HG03045 (cell line): ENCODE measurements around the gene CDK9.
A peak's percentile ranks its signal among the peaks of the same experiment; 100 is the strongest.

Source experiments
- ATAC-seq: cut with Tn5 transposase; IDR thresholded peaks from one replicate; pipeline ENCODE4 v1.9.1; 2021; ENCODE audit warnings: mild to moderate bottlenecking, moderate library complexity; ENCODE audit not compliant: unreplicated experiment

CDK9 gene

DNA sequence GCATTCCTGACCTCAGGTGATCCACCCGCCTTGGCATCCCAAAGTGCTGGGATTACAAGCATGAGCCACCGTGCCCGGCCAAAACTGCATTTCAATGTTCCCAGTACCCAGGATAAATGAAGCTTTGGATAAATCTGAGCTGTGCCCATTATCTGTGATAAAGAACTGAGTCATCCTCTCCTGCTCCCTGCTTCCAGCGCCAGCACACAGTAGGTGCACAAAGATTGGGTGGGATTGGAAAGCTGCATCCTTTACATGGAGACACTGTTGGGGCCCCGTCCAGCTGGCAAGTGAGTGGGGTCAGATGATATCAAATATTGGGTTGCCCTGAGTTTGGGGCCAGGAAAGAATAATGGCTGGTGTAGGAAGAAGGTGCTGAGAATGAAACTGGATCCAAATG, 24.8 kb upstream of the CDK9 start:
- no peak for ATAC-seq

DNA sequence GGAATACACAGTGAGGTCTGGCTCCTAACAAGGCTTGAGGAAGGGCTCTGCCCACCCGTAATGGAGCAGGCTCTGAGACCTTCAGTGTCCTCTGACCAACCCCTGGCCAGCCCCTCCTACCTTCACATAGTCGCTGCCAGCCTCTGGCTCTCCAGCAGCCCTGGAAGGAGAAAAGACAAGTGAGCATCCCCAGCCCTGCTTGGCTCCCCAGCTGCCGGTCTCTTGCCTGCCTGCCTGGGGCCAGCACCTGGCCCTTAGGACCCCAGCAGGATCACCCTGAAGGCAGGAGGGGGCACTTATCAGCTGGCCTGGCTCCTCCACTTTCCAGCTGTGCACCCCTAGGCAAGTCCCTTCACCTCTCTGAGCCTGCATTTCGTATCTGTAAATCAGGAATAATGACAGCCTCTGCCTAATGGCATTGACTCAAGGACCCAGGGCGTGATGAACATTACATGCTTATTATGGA, 24.3 kb upstream of the CDK9 start:
- no peak for ATAC-seq

DNA sequence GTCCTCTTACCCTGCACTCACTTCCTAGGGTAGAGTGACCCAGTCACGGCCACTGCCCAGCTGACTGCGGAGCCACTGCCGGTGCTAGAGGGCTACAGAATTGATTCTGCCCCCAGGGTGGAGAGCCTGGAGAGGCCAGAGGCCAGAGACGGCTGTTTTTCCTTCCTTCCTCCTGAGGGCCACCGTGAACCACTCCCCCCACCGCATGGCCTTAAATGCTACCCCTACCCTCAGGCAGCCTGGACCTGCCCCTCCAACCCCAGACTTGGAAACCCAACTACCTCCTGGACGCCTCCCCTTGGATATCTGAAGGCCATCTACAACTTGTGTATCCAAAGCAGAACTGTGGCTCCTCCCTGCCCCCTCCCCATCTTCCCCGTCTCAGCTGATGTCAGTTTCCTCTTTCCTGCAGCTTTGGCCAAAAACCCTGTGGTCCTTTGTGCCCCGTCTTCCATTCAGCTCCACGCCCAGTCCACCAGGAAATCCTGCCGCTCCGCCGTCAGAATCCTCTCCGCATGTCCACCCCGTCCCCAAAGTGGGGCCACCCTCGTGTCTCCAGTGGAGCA, 23.6 kb upstream of the CDK9 start:
- ATAC-seq: no peak

DNA sequence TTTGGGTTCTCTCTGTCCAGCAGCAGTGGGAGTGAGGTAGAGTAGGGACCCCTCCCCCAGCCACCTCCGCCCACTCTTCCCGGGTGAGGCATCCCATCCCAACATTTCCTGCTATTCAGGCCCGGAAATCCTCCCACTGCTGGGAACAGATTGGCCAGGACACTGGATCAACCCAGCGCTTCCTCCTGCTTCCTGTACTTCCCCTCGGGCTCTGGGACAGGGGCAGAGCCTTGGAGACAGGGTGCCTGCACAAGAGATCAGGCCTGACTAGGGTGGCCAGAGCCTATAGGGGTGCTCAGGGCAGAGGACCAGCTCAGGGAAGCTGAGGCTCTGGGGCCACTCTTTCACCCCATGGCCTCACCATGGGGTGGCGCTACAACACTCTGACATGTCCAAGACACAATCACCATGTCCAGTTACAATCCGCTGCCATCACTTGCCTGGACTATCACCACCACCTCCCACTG, 21.9 kb upstream of the CDK9 start:
- no peak for ATAC-seq

DNA sequence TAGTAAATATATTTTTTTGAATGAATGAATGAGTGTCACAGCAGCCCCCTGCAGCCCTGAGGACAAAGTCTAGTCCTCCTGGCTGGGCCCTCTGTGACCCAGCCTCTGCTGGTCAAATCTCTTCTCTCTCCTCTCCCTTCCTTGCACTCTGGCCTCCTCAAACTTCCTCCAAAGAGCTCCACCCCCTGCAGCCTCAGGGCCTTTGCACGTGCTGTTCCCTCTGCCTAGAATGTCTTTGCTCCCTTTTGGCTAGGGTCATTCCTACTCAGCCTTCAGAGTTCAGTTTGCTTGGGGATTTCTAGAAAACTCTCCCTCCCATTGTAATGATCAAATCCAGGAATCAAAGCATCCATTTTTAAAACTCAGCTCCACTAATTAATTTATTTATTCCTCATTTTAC, 20.4 kb upstream of the CDK9 start:
- no peak for ATAC-seq

DNA sequence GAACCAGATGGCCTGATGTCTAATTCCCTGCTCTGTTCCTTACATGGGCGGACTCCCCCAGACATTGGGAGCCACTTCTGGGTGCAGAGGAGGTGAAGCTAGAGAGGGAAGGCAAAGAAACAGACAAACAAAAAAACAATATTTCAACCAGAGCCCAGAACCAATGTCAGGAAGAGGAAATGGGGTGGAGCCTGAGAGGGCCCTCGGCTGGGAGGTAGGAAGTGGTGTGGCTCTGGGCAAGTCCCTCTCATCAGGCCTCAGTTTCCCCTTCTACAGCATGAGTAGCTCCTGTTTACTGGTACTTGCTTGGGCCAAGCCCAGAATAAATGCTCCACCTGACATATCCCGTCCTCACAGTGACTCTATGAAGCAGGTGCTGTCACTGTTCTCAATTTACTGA, 18.4 kb upstream of the CDK9 start:
- ATAC-seq: no peak

DNA sequence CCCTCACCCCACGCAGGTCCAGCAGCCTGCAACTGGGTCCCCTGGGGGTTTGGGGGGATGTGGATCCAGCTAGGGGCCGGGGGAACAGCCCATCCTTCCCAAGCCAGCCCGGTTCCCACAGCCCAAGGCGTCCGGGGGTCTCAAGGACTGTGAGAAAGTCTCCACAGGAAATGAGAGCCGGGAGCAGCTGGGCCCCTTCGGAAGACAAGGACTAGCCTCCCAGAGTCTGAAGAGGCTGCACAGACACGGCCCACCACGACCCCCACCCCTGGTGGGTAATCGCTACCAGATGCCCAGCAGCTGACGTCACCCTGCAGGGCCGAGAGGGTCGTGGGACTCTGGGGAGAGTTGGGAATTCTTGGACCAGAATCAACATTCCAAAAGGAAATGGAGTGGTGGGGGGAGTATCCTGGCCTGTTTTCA, 17.9 kb upstream of the CDK9 start:
- no peak for ATAC-seq

DNA sequence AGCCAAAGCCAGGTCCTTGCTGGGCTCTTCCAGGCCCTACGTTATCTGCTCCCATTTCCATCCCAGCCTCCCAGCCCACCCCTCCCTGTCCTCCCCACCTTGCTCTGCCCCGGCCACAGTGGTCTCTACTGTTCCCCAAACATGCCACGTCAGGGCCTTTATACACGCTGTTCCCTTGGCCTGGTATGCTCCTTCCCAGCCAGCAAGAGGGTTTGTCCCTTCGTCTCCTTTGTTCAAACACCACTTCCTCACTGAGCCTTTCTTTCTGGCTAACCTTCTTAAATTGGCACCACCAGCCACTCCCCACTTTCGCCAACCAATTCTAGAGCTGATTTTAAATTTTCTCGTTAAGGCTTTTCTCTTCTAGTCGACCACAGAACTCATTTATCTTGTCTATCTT, 17.1 kb upstream of the CDK9 start:
- ATAC-seq: no peak

DNA sequence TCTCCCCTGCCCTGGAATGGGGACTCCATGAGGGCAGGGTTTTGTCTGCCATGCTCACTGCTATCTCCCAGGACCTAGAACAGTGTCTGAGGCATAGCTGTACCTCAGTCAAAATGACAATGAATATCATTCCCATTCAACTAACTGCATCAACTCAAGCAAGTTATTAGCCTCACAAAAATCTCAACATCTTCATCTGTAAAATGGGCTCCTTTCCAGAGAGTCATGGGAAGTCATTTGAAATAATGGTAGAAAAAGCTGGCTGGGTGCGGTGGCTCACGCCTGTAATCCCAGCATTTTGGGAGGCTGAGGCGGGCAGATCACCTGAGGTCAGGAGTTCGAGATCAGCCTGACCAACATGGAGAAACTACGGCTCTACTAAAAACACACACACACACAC, 16.7 kb upstream of the CDK9 start:
- ATAC-seq: no peak

DNA sequence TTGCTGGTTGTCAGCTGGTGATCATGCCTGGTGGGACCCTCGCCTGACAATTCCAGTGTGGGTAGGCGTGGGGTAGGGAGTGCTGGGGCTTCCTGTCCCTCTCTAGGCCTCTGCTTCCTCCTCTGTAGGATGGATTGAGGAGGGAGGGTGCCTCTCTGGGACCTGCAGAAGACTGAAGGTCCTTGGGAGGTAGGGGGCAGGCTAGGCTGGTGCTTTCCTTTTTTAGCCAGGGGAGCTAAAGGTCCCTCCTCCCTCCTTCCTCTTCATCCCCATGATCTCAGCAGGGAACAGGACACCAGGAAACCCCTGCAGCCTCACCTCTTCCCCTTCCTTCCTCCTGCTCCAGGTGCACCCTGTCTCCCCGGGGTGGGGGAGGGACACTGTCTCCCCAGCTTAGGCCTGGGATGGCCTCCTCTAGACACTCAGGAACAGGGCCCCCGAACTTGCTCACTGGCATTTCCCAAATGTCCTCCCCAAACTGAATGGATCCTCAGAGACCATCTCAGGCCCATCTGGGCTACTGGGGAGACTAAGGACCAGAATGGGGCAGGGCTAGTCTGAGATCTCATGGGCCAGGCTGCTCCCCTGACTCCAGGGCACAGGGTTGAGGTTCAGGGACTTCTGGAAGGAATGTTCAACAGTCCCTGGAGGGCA, 15.8 kb upstream of the CDK9 start:
- ATAC-seq: no peak

DNA sequence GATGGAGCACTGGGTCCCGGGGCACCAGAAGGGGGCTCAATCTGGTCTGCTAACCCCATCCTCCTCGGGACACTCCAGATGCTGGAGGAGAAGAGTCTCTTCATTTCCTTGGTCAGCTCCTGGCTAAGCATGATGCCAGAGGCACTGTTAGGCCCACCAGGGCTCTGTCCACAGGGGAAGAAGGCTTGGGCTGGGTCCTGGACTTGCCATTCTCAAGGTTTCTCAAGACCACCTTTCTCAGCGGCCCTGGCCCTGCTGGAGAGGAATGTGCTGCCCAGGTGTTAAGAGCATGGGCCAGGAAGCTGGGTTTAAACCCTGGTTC, 15.3 kb upstream of the CDK9 start:
- no peak for ATAC-seq

DNA sequence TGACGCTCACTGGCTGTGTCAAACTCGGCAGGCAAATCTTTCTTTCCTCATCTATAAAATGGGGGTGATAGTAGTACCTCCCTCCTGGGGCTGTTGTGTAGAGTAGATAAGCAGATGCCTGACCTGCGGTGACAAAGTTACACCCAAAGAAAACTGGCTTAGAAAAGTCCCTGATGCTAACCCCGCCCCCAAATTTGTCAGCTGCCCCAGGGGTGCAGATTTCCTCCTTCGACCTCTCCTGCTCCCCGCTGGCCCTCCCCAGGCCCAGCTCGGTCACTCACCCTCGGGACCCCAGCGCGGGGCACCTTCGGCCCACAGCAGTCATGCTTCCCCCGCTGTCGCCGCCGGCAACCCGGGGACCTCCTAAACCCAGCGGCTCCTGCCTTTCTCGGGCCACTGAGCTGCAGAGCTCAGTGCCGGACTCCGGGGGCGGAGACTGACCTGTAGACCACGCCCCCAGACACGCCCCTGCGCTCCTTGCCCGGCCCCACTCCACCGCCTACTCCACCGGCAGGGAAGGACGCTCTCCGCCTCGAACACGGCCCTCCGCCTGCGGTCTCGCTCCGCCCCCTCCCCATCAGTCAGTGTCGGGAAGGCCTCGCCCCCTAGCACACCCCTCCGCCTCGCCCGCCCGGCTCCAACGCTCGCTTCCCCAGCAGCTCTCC, 14.8 kb upstream of the CDK9 start:
- ATAC-seq: peak; percentile 90

DNA sequence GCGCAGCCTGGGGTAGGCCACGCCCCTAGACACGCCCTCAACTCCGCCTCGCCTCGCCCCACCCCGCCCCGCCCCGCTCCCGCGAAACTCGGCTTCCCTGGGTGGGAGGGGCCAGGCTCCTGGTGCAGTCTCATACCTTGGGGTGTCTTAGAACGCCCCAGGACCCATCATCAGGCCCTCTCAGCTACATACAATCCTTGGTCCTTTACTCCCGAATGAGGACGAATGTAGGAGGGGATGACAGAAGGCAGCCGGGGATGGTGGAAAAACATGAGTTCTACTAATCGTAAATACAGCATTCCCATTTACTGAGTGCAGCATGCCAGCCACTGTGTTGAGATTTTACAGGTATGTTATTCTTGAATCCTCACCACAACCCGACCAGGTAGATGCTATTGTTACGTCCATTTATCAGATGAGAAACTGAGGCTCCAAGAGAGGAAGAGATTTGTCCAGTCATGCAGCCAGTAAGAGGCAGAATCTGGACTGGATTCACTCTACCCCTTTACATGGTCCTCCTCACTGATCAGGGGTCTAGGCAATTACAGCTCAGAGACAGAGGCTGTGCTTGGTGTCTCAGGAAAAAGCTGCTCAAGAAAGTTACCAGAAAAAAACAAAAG, 14.2 kb upstream of the CDK9 start:
- ATAC-seq: no peak

DNA sequence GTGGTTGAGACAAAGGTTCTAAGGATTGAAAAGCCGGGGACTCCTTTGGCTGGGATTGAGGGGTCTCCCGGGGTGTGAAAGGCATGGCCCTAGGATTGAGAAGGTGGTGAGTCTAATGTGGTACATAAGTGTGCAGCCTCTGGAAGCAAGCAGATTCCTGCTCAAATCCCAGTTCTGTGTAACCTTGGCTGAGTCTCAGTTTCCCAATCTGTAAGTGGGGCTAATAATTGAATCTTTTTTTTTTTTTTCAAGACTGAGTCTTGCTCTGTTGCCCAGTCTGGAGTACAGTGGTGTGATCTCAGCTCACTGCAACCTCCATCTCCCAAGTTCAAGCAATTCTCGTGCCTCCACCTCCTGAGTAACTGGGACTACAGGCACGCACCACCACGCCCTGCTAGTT, 13.2 kb upstream of the CDK9 start:
- no peak for ATAC-seq

DNA sequence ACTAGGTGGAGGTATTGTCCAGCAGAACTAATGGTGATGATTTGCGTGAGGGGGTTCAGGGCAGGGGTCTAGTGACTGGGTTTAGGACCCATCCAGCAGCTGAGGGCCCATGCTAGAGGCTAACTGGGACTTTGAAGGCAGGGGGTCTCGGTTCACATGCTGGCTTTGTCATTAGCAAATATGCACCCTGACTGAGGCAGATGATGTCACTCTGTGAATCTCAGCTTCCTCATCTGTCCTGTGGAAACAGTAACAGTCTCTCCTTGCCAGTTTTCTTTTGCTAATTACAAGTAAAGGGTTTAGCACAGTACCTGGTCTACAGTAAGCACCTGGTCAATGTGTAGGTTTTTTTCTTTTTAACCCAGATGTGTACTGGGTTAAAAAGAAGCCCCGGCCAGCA, 12.6 kb upstream of the CDK9 start:
- ATAC-seq: no peak

DNA sequence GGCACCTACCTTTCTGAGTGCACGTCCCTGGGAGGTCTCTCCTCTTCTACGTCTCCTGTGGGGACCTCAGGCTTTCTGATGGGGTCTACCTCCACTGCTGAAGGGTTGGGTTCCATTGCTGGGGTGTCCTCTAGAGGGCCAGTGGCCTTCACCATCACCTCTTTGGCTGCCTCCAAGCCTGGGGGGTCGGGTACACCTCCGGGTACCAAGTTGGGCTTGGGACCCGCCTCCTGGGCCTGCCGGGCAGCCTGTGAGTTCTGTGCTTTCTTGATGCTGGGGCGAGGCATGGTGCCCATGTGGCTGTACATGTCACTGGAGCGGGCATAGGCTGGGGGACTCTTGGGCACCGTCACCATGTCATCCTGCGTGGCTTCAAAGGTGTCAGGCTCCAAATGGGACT, 11.9 kb upstream of the CDK9 start:
- no peak for ATAC-seq

DNA sequence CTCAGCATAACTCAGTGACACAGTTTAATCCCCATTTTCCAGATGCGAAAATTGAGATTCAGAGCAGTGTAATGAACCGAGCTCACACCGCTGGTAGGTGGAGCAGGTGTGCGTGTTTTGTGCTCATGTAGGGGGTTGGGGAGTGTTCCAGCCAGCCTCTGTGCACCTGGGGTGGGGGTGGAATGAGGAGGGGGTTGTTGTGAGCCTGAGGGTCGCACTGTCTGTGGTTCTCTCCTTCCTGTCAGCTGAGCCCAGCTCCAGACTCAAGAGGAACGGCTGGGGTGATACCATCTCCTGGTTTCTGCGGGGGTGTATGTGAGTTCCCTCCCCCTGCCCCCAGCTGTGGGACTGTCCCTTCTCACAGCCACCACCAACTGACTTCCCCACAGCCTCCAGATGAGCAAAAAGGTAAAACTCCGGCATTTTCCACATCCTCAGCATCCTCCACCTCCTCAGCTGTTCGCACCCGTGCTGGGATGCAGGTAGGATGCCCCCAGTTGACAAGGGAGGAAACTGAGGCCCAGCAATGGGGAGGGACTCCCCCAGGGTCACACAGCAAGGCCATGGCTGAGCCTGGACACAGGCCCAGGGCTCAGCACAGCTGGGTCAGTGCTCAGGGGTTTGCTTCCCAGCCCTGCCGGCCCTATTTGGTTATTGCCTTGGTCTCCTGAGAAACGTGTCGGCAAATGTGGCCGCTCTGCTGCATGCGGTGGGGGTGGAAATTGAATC, 9.5 kb upstream of the CDK9 start:
- ATAC-seq: no peak

DNA sequence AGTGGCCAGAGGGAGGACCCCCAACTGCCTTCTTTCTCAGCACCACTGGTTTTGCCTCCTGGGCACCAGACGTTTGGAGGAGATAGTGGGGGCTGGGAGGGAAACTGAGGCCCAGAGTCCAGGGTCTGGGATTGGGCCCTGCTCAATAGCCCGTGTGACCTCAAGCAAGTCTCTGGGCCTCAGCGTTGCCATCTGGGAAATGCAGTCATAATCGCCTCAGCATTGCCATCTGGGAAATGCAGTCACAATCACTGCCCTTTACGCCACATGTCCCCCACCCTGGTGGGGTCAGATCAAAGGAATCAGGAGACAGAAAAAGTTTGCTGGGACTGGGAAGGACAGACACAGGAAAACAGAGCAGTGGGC, 8.9 kb upstream of the CDK9 start:
- ATAC-seq: no peak

DNA sequence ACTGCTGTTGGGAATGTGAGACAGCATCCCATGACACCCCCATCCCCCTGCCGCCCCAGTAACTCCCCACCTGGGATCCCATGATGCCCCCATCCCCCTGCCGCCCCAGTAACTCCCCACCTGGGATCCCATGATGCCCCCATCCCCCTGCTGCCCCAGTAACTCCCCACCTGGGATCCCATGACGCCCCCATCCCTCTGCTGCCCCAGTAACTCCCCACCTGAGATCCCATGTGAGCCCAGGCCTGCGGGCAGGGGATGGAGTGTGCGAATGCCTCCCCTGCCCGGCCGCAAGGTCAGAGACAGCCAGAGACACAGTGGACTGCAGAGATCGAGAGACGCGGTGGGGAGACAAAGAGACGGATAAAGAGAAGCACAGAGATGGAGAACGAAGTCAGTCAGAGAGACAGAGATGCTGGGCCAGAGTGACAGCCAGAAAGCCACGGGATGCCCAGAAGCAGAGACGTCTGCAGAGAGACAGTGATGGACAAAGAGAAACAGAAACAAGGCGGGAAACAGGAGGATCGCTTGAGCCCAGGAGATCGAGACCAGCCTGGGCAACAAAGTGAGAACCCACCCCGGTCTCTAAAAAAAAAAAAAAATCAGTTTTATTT, 8.4 kb upstream of the CDK9 start:
- ATAC-seq: no peak

DNA sequence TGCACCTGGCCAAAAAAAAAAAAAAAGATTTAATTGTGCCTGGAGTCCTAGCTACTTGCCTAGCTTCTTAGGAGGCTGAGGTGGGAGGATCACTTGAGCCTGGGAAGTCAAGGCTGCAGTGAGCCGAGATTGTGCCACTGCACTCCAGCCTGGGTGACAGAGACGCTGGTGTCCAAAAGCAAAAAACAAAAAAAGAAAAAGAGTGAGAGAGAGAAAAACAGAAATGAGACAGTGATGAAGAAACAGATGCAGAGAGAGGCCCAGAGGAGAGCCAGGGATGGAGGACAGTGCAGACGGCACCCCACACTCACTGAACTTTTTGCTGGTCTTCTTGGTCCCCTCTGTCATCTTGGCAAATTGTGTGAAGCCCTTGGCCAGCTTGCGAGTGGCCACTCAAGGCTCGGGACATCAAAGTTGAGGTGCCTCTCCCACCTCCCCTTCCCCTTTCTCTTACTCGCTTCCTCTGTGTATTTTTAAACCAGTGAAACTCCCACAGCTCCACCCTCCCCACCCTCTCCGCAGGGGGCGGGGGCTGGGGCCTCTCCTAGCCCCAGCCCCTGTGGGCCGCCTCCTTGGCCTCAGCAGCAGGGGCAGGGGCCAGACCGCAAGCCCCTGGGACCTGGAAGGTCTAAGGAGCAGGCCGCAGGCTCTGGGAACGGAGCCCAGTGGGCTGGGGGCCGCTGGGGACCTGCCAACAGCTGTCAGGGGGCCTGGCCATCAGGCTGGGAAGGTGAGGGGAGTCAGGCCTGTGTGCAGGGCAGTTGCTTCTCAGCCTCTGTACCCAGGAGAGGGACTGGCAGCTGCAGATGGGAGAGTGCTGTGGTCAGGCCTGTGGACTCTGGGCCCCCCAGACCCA, 7.3 kb upstream of the CDK9 start, which contains the start of gene SH2D3C:
Gene SH2D3C (minus strand): TSS at position 387 of the 856 bp plus-strand sequence. CDS start 39 bp downstream, at position 348.
- peak; percentile 34 for ATAC-seq
